ENCODE results near the gene KIF17.

DNA sequence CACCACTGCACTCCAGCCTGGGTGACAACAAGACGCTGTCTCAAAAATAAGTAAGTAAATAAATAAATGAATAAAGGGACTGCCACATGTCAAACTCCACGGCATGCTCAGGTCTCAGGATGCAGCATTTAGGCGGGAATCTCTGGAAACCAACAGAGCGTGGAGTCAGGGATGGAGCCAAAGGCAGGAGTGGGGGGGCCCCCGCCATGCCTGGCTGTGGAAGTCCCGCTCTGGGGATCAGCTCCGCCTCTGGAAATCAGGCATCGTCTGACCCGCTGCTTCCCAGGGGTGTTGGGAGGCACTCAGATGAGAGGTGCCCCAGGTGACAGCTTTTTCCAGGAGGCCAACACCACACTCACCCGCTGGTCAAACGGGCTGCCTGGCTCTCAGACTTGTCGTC is 20.2 kb downstream of the KIF17 start:
- TF ChIP-seq, protein P1, sequence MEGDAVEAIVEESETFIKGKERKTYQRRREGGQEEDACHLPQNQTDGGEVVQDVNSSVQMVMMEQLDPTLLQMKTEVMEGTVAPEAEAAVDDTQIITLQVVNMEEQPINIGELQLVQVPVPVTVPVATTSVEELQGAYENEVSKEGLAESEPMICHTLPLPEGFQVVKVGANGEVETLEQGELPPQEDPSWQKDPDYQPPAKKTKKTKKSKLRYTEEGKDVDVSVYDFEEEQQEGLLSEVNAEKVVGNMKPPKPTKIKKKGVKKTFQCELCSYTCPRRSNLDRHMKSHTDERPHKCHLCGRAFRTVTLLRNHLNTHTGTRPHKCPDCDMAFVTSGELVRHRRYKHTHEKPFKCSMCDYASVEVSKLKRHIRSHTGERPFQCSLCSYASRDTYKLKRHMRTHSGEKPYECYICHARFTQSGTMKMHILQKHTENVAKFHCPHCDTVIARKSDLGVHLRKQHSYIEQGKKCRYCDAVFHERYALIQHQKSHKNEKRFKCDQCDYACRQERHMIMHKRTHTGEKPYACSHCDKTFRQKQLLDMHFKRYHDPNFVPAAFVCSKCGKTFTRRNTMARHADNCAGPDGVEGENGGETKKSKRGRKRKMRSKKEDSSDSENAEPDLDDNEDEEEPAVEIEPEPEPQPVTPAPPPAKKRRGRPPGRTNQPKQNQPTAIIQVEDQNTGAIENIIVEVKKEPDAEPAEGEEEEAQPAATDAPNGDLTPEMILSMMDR (IDR thresholded peaks at IDR 0.05), result no peak
- no peak for TF ChIP-seq POLR2A (IDR thresholded peaks at IDR 0.05)
- no peak for TF ChIP-seq EP300 (IDR thresholded peaks at IDR 0.05)

Measured in upper lobe of left lung (tissue), 4 donors.